Stimulated activated CD4-positive, alpha-beta T cell treated with anti-CD3 and anti-CD28 coated beads, Interleukin-1b, Interleukin-23, amount 100 ng/mL, for 4 hours (primary cell): ENCODE results near the gene GALNT7.

ENCODE experiments used
- DNase-seq, 2 donors: peaks; one replicate each; pipeline ENCODE4 v3.0.0-alpha.2; 2020; ENCODE audit warnings: low read depth in 2 of 2

GALNT7 gene

DNA sequence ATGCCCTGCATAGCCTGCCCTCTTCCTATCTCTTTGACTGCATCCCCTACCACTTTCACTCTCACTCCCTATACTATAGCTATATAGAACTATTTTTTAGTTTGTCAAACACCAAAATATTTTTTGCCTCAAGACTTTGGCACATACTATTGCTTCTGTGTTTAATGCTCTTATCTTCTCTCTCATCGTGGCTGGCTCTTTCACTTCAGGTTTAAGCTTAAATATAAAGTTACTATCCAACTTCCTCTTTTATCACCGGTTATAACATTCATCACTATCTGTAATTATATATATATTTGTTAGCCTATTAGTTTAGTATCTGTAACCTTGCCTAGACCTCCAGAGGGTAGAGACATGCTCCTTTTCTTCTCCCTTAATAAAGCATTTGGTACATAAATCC, 177.0 kb downstream of the GALNT7 start:
- no peak for DNase-seq

DNA sequence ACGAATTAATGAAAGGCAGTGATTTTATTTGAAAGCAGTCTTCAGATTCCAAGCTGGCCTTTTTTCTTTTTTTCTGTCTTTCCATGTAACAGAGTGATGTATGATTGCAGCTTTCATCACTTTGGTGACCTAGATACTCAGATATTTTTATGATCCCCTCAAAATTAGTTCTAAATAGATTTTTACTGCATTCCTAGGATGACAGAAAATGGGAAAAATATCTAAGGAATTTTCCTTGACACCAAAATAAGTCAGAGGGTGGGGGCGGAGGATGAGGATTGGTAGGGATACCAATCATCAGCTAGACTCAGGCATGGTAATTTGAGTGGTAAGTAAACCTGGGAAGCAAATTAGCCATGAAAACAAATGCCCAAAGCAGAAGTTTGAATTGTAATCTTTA, 177.5 kb downstream of the GALNT7 start:
- DNase-seq: no peak

DNA sequence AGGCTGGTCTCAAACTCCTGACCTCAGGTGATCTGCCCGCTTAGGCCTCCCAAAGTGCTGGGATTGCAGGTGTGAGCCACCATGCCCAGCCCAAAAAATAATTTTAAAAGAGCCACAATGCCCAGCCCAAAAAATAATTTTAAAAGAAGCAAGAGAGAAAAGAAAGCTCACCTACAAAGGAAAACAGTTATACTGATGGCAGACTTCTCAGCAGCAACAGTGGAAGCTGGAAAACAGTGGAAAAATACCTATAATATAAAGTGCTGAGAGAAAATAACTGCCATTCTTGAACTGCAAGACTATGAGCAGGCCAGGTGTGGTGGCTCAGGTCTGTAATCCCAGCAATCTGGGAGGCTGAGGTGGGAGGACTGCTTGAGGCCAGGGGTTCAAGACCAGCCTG, 178.9 kb downstream of the GALNT7 start:
- DNase-seq: no peak

DNA sequence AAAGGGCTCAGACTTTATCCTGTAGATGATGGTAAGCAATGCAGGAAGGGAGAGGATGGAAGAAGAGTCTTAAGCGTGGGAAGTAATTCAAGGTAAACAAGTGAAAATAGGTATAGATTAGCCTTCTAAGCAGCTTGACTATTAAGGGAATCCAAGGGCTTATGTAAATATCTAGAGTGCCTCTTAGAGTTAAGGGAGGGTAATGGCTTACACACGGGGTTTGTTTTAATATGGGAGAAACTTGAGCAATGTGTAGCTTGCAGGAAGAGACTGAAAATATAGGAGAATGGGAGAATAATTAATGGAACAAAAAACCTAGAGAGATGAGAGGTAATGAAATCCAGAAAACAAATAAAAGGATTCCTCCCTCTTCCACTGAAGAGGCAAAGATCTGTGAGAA, 189.3 kb downstream of the GALNT7 start:
- DNase-seq: no peak

DNA sequence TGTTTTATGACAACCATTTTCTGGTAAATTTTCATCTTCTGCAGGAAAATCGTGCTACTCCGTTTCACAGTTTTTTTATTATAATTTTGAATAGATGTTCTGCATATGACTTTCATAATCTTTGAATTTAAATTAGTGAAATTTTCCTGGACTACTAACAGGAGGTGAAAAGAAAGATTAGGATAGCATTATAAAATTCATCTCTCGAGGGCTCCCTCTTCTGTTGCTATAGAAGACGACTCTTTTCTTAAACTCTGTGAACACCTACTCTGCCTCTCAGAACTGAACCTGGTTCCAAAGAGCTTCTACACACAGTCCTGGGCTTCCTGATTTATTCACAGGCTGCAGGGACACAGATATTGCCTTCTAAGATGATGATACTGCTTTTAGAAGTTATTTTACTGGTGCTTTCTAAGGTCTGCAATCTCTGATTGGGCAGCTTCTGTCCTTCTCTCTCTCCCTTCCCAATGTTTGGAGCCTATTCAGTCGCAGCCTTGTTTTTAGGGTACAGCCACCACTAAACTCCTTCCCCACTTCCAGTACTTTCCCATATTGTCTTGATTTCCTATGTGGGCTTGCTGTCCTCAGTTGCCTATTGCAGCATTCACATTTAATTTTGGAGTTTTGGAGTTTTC, 192.1 kb downstream of the GALNT7 start:
- DNase-seq: no peak

DNA sequence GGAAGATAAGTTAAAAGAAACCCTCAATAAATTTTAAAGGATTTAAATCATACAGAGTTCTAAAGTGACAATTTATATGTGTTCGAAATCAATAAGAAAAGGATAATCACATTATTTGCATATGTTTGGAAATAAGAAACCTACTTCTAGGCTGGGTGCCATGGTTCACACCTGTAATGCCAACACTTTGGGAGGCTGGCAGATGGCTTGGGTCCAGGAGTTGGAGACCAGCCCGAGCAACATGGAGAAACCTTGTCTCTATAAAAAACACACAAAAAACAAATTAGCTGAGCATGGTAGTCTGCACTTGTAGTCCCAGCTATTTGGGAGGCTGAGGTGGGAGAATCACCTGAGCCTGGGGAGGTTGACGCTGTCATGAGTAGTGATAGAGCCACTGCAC, 194.1 kb downstream of the GALNT7 start:
- no peak for DNase-seq

DNA sequence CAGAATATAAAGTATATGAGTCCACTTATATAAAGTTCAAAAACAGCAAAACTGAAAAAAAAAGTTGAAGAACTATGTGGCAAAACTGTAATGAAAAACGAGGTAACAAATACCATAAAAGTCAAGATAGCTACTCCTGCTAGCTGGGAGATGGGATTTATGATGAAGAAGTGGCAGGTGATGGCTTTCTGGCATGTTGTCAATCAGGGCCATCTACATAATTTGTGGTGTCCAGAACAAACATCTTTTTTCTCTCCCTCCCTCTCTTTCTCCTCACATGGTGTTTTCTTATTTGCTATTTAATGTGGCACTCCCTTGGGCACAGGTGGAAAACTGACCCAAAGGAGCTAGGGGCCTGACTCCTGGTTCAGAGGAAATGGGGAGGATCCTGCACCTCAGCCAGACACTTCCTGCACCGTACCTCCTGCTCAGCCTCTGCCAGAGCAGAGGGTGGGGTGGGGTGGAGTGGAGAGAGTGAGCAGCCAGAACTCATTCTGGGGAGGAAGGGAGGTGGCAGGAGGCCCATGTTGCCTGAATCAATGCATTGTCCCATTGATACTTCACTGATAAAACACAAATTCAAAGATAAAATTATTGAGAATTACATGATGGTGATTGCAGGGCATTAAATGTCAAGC, 196.9 kb downstream of the GALNT7 start:
- DNase-seq: no peak

DNA sequence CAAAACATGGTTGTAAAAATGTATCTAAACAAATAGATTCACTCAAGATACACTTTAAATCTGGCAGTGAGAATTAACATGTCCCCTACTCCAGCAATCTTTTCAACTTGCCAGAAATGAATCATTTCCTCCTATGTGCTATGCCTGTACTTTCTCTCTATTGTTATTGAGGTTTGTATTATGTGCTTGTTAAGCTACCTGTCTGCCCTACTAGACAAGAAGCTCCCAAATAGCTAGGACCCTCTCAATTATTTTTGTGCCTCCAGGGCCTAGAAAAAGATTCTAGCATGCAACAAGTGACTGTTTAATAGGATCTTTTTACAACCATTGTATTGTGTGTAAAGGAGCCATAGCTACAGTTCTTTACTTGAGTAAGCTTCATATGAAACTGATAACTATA, 198.7 kb downstream of the GALNT7 start:
- DNase-seq: no peak

DNA sequence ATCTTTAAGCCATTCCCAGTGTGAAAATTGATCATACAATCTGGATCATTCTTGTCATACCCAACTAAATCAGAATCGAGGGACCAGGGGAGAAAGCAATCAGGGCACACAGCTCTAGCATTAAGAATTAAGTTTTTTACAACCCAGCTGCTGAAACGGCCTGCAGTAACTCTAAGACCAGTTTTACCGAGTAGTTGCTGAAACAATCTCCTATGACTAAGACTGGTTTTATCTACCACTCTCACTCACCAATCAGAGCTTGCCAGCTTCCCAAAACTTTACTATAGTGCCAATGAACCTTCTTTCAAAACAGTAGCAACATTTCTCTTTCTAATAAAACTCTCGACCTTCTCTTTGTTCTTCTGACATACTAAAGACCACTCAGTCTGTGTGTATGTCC, 199.3 kb downstream of the GALNT7 start:
- no peak for DNase-seq

DNA sequence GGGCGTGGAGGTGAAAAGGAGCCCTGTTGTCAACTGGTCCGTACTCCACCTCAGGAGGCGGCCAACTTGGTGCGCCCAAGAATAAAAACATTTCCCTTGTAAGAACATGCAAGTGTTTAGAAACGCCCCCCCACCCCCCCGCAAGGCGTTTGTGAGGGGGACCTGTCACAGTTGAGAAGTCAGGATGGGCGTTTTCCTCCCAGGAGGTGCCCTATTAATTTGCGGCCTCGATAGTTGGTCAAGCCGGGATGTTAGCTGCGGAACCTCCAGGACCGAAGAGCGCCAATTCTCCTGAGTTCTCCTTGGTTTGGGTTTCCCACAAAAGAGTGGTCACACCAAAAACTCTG, 201.5 kb downstream of the GALNT7 start:
- peak; percentile 22 to 44 for DNase-seq

DNA sequence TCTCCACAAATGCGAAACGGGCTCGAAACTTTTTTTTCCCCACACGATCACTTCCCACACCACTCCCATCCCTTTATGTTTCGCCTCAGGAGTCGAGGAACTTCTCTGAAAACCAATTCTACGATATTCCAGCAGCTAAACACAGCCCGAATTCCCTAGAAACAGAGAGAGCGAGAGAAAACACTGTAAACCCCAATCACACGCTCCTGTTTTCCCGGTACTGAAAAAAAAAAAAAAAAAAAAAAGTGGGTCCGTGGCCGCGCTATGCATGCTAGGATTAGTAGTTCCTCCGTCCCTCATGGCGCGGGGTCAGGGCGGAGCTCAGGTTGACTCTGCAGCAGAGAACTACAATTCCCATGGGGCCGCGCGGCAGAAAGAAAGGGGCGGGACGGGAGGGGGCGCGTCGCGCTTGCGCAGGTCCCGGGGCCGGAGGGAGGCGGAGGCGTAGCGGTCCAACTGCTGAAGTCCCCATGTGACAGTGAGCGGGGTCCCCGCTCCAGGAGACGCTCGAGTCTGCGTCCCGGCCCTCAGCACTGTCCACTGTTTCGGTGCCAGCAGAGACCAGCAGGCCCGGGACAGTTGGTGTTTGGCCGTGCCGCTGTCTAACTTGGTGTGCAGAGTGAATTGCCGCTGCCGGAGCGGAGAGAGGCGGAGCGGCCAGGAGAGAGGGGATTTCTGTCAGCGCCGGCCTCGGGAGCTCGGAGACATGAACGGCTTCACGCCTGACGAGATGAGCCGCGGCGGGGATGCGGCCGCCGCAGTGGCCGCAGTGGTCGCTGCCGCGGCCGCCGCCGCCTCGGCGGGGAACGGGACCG, 202.1 kb downstream of the GALNT7 start, which contains the start of gene SAP30:
Gene SAP30 (plus strand): TSS at position 478 of the 815 bp plus-strand sequence. CDS start 229 bp downstream, at position 707.
- DNase-seq: peak; percentile 94 to 95

DNA sequence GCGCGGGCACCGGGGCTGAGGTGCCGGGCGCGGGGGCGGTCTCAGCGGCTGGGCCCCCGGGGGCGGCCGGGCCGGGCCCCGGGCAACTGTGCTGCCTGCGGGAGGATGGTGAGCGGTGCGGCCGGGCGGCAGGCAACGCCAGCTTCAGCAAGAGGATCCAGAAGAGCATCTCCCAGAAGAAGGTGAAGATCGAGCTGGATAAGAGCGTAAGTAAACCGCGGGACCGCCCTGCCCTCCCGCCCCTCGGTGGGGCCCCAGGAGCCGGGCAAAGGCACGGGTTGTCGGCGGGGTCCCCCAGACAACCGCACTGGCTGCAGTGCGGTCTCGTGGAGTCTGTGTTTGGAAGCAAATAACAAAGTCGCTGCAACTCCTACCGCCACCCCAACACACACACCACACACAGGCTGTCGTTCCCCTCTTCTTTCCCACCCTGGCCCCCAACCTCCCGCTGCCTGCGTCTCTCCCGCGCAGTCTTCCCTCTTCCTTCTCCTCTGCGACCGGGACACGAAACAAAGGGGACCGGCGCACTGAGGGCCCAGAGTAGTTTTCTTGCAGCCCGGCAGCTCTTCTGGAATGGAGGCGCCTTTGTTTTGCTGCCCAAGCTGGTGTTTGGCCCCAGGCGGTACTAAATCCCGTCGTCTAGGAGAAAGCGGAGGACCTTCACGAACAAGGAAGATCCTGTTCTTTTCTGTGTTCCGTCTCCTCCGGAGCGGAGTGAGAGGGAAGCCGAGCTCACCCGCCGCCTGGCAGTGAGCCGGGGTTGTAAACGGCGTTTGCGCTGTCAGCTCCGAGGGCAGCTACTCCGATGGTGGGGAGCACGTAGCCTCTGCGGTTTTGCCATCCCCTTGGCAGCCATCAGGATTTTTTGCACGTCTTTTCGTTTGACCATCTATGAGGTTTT, 202.9 kb downstream of the GALNT7 start:
- DNase-seq: peak; percentile 10 to 22
